Neural cell (in vitro differentiated cells): Measurements from ENCODE around the gene SPOCK3. TPM values are rescaled to one million over a fixed set of nuclear protein-coding genes. Genes with fewer than 3 reads are reported as not detected.
"Not testable (repeated sequence)": the region's sequence is repeated elsewhere in the genome, so short reads cannot be mapped to it uniquely, and the experiment has no call there.

Experiments
- H2AFZ ChIP-seq: fragments of 200-600, 300-800 bp; sonication (generic), shearing (Covaris generic); 2 replicates; pipeline ENCODE4 v1.6.0; 2014; ENCODE audit warnings: low read depth, mild to moderate bottlenecking, antibody characterized with exemption, low read length, moderate library complexity
- H3F3A ChIP-seq: fragments of 200-600 bp; shearing (Covaris generic); 2 replicates; pipeline ENCODE4 v1.6.1; 2016; ENCODE audit warnings: mild to moderate bottlenecking, moderate library complexity, mixed read lengths, antibody characterized with exemption, low read length; ENCODE audit not compliant: insufficient read depth, poor library complexity, severe bottlenecking
- H3K27ac ChIP-seq: fragments of 200-600, 300-800 bp; sonication (generic), shearing (Covaris generic); 2 replicates; pipeline ENCODE4 v1.5.1; 2014; ENCODE audit warnings: mild to moderate bottlenecking, low read length, moderate library complexity
- H3K27me3 ChIP-seq: fragments of 300-800, 200-600 bp; sonication (generic), shearing (Covaris generic); 2 replicates; pipeline ENCODE4 v1.6.0; 2014; ENCODE audit warnings: mild to moderate bottlenecking, low read depth, low read length, moderate library complexity; ENCODE audit not compliant: insufficient read depth
- H3K36me3 ChIP-seq: fragments of 300-800, 200-600 bp; sonication (generic), shearing (Covaris generic); 2 replicates; pipeline ENCODE4 v1.5.1; 2014; ENCODE audit warnings: mild to moderate bottlenecking, antibody characterized with exemption, low read length, moderate library complexity; ENCODE audit not compliant: insufficient read depth
- H3K4me2 ChIP-seq: fragments of 300-800, 200-600 bp; sonication (generic), shearing (Covaris generic); 2 replicates; pipeline ENCODE4 v1.6.0; 2014; ENCODE audit warnings: mild to moderate bottlenecking, low read length
- H3K4me3 ChIP-seq: fragments of 300-800, 200-600 bp; sonication (generic), shearing (Covaris generic); 2 replicates; pipeline ENCODE4 v1.5.1; 2014; ENCODE audit warnings: mild to moderate bottlenecking, low read length, moderate library complexity
- H3K79me2 ChIP-seq: fragments of 200-600 bp; shearing (Covaris generic); replicated peaks from 2 replicates; pipeline ENCODE4 v1.6.0; 2014; ENCODE audit warnings: mild to moderate bottlenecking, low read length, moderate library complexity; ENCODE audit not compliant: insufficient read depth
- H3K9ac ChIP-seq: fragments of 300-800, 200-600 bp; sonication (generic), shearing (Covaris generic); 2 replicates; pipeline ENCODE4 v1.6.1; 2016; ENCODE audit warnings: mild to moderate bottlenecking, low read length, mixed read lengths
- H3K9me2 ChIP-seq: fragments of 200-600 bp; shearing (Covaris generic); 2 replicates; pipeline ENCODE4 v1.6.1; 2016; ENCODE audit warnings: mild to moderate bottlenecking, low read length, mixed read lengths; ENCODE audit not compliant: insufficient read depth
- H3K9me3 ChIP-seq: fragments of 200-600, 300-800 bp; sonication (generic), shearing (Covaris generic); 2 replicates; pipeline ENCODE4 v1.6.1; 2016; ENCODE audit warnings: mild to moderate bottlenecking, mixed run types, low read length, moderate library complexity, mixed read lengths
- H4K20me1 ChIP-seq: fragments of 200-600 bp; shearing (Covaris generic); 2 replicates; pipeline ENCODE4 v1.6.1; 2016; ENCODE audit warnings: mild to moderate bottlenecking, mixed run types; ENCODE audit not compliant: insufficient read depth
- CTCF ChIP-seq: fragments of 450-650 bp; IDR thresholded peaks from 2 replicates; pipeline ENCODE4 v1.5.1; 2014; ENCODE audit warnings: antibody characterized with exemption, mild to moderate bottlenecking, moderate library complexity; ENCODE audit not compliant: poor library complexity, severe bottlenecking
- EP300 ChIP-seq: fragments of 450-650 bp; conservative IDR thresholded peaks from 2 replicates; pipeline ENCODE4 v1.6.1; 2014; ENCODE audit warnings: antibody characterized with exemption, mild to moderate bottlenecking, moderate library complexity; ENCODE audit not compliant: poor library complexity, severe bottlenecking
- EZH2 ChIP-seq: fragments of 200-600, 300-800 bp; shearing (Covaris generic), sonication (generic); IDR thresholded peaks from 2 replicates; pipeline ENCODE4 v1.6.1; 2014; ENCODE audit warnings: antibody characterized with exemption, low read length, borderline replicate concordance, mild to moderate bottlenecking; ENCODE audit not compliant: insufficient read depth, poor library complexity, severe bottlenecking
- MXI1 ChIP-seq: fragments of 450-650 bp; conservative IDR thresholded peaks from 2 replicates; pipeline ENCODE4 v1.6.1; 2014; ENCODE audit warnings: antibody characterized with exemption, mild to moderate bottlenecking; ENCODE audit not compliant: poor library complexity, severe bottlenecking
- POLR2AphosphoS5 ChIP-seq: IDR thresholded peaks from 2 replicates; pipeline ENCODE4 v1.6.1; 2012
- RAD21 ChIP-seq: fragments of 450-650 bp; conservative IDR thresholded peaks from 2 replicates; pipeline ENCODE4 v1.6.1; 2014; ENCODE audit warnings: antibody characterized with exemption, mild to moderate bottlenecking, moderate library complexity
- REST ChIP-seq: IDR thresholded peaks from 2 replicates; pipeline ENCODE4 v1.6.1; 2012; ENCODE audit warnings: borderline replicate concordance
- SMC3 ChIP-seq: fragments of 450-650 bp; conservative IDR thresholded peaks from 2 replicates; pipeline ENCODE4 v1.6.1; 2014; ENCODE audit warnings: antibody characterized with exemption, mild to moderate bottlenecking, moderate library complexity; ENCODE audit not compliant: poor library complexity
- TAF1 ChIP-seq: IDR thresholded peaks from 2 replicates; pipeline ENCODE4 v1.6.1; 2012; ENCODE audit warnings: low read depth
- polyA plus RNA-seq: library from polyadenylated mRNA; depleted of rRNA; stranded (reverse); fragments of >200 nt; gene quantifications from 2 replicates; pipeline ENCODE4 v1.2.3, GENCODE V29; 2014

SPOCK3 gene
- polyA plus RNA-seq, 1 donor from 2014 or later, result 7.9 TPM

- Histone ChIP-seq H3F3A (no peaks in the 10 kb centered on the region), H3K27me3 (no peaks in the 10 kb centered on the region), H2AFZ (no peak overlapping the region), H3K4me2 (no peak overlapping the region), H3K36me3 (no peaks in the 10 kb centered on the region), H3K9me2 (no peaks in the 10 kb centered on the region), H3K9ac (no peak overlapping the region), H4K20me1 (no peaks in the 10 kb centered on the region), H3K4me3 (no peak overlapping the region), H3K79me2 (no peaks in the 10 kb centered on the region), H3K9me3 (no peaks in the 10 kb centered on the region), H3K27ac (no peak overlapping the region)
- TF ChIP-seq EZH2 (no peak), REST (no peak), POLR2AphosphoS5 (no peak), SMC3 (no peak), CTCF (no peak), EP300 (no peak), TAF1 (no peak), RAD21 (no peak), MXI1 (no peak)
Observed at GRCh38 chr4:166741742-166742141, 492.6 kb downstream of the SPOCK3 start.

GRCh38 chr4:166739215-166739614 lies 495.1 kb downstream of the SPOCK3 start:
- H2AFZ ChIP-seq, H3K9me3 ChIP-seq, H4K20me1 ChIP-seq, H3F3A ChIP-seq, H3K9ac ChIP-seq, H3K27me3 ChIP-seq, H3K9me2 ChIP-seq, H3K27ac ChIP-seq, H3K36me3 ChIP-seq, H3K79me2 ChIP-seq, H3K4me2 ChIP-seq, H3K4me3 ChIP-seq: not testable (repeated sequence)

- no peaks in the 10 kb centered on the region for H3K79me2 ChIP-seq
Observed at GRCh38 chr4:166737430-166737829, 496.9 kb downstream of the SPOCK3 start.

More at GRCh38 chr4:166737430-166737829, 496.9 kb downstream of the SPOCK3 start:
- no peaks in the 10 kb centered on the region for H3K36me3 ChIP-seq
- H3K27me3 ChIP-seq, result no peaks in the 10 kb centered on the region
- TF ChIP-seq SMC3 (no peak), CTCF (no peak), EZH2 (no peak), RAD21 (no peak), REST (no peak), MXI1 (no peak), TAF1 (no peak), EP300 (no peak), POLR2AphosphoS5 (no peak)
- no peaks in the 10 kb centered on the region for H3F3A ChIP-seq
- no peak overlapping the region for H3K27ac ChIP-seq
- no peak overlapping the region for H3K4me2 ChIP-seq
- no peak overlapping the region for H3K4me3 ChIP-seq
- no peak overlapping the region for H3K9ac ChIP-seq
- H4K20me1 ChIP-seq, result no peaks in the 10 kb centered on the region
- no peak overlapping the region for H2AFZ ChIP-seq
- no peaks in the 10 kb centered on the region for H3K9me2 ChIP-seq
- H3K9me3 ChIP-seq, result no peaks in the 10 kb centered on the region
